ENCODE data around the gene WDHD1.
"Not testable (repeated sequence)": the region's sequence is repeated elsewhere in the genome, so short reads cannot be mapped to it uniquely, and the experiment has no call there.

Gene WDHD1

GRCh38 chr14:55026793-55027561, at the start of gene WDHD1, which contains the start of gene SOCS4:
Gene WDHD1 (minus strand): TSS chr14:55027099. CDS start chr14:55026787, 312 bp downstream.
Gene SOCS4 (plus strand): TSS chr14:55027236. CDS start chr14:55043042, 15,806 bp downstream.
- peak within 1 kb of the TSS; percentile 71 to 94 for H3K4me3 ChIP-seq (ENCODE audit: low read depth in 1 of 2, low read length in 2 of 2)
- H3K4me1 ChIP-seq (ENCODE audit: insufficient read depth, low read length), result peaks cover 19% of the 10 kb centered on the region
- H3K27ac ChIP-seq (ENCODE audit: low read depth, low read length), result peak within 1 kb of the TSS; percentile 54
- peak within 1 kb of the TSS; percentile 86 for H3K9ac ChIP-seq (ENCODE audit: low read length)
- H3K36me3 ChIP-seq (ENCODE audit: insufficient read depth, low read length), result no peaks in the 10 kb centered on the region
- H3K9me3 ChIP-seq (ENCODE audit: low read length), result no peaks in the 10 kb centered on the region
- H3K27me3 ChIP-seq (ENCODE audit: control insufficient read depth in 1 of 2, insufficient read depth in 2 of 2, low read length in 2 of 2), result no peaks in the 10 kb centered on the region

- no peak overlapping the region for H3K9ac ChIP-seq (ENCODE audit: low read length)
- H3K4me1 ChIP-seq (ENCODE audit: insufficient read depth, low read length), result peaks cover 27% of the 10 kb centered on the region
- H3K9me3 ChIP-seq (ENCODE audit: low read length), result no peaks in the 10 kb centered on the region
- no peak overlapping the region for H3K27ac ChIP-seq (ENCODE audit: low read depth, low read length)
- no peak overlapping the region for H3K4me3 ChIP-seq (ENCODE audit: low read depth in 1 of 2, low read length in 2 of 2)
- H3K36me3 ChIP-seq (ENCODE audit: insufficient read depth, low read length), result no peaks in the 10 kb centered on the region
- H3K27me3 ChIP-seq (ENCODE audit: control insufficient read depth in 1 of 2, insufficient read depth in 2 of 2, low read length in 2 of 2), result no peaks in the 10 kb centered on the region
Measured at GRCh38 chr14:55075628-55076175, 48.8 kb upstream of the WDHD1 start.

GRCh38 chr14:55074662-55075061, 47.8 kb upstream of the WDHD1 start:
- Histone ChIP-seq H3K27ac (ENCODE audit: low read depth, low read length) (no peak overlapping the region), H3K36me3 (ENCODE audit: insufficient read depth, low read length) (no peaks in the 10 kb centered on the region), H3K4me3 (ENCODE audit: low read depth in 1 of 2, low read length in 2 of 2) (no peak overlapping the region), H3K9me3 (ENCODE audit: low read length) (no peaks in the 10 kb centered on the region), H3K27me3 (ENCODE audit: control insufficient read depth in 1 of 2, insufficient read depth in 2 of 2, low read length in 2 of 2) (no peaks in the 10 kb centered on the region), H3K9ac (ENCODE audit: low read length) (no peak overlapping the region), H3K4me1 (ENCODE audit: insufficient read depth, low read length) (peaks cover 27% of the 10 kb centered on the region)

- peaks cover 27% of the 10 kb centered on the region for H3K4me1 ChIP-seq (ENCODE audit: insufficient read depth, low read length)
- no peak overlapping the region for H3K4me3 ChIP-seq (ENCODE audit: low read depth in 1 of 2, low read length in 2 of 2)
- no peak overlapping the region for H3K9ac ChIP-seq (ENCODE audit: low read length)
- no peaks in the 10 kb centered on the region for H3K27me3 ChIP-seq (ENCODE audit: control insufficient read depth in 1 of 2, insufficient read depth in 2 of 2, low read length in 2 of 2)
- no peak overlapping the region for H3K27ac ChIP-seq (ENCODE audit: low read depth, low read length)
- H3K9me3 ChIP-seq (ENCODE audit: low read length), result no peaks in the 10 kb centered on the region
- no peaks in the 10 kb centered on the region for H3K36me3 ChIP-seq (ENCODE audit: insufficient read depth, low read length)
Measured at GRCh38 chr14:55073856-55074255, 47.0 kb upstream of the WDHD1 start.

GRCh38 chr14:55071870-55072640, 45.2 kb upstream of the WDHD1 start:
- Histone ChIP-seq H3K9me3 (ENCODE audit: low read length) (no peaks in the 10 kb centered on the region), H3K27ac (ENCODE audit: low read depth, low read length) (peak overlapping the region; percentile 52), H3K4me3 (ENCODE audit: low read depth in 1 of 2, low read length in 2 of 2) (peak overlapping the region in 1 of 2 donors; percentile 24), H3K9ac (ENCODE audit: low read length) (peak overlapping the region; percentile 33), H3K4me1 (ENCODE audit: insufficient read depth, low read length) (peaks cover 27% of the 10 kb centered on the region), H3K27me3 (ENCODE audit: control insufficient read depth in 1 of 2, insufficient read depth in 2 of 2, low read length in 2 of 2) (no peaks in the 10 kb centered on the region), H3K36me3 (ENCODE audit: insufficient read depth, low read length) (no peaks in the 10 kb centered on the region)

GRCh38 chr14:55070981-55071411, 44.1 kb upstream of the WDHD1 start:
- no peak overlapping the region for H3K9ac ChIP-seq (ENCODE audit: low read length)
- H3K27ac ChIP-seq (ENCODE audit: low read depth, low read length), result no peak overlapping the region
- peaks cover 27% of the 10 kb centered on the region for H3K4me1 ChIP-seq (ENCODE audit: insufficient read depth, low read length)
- no peaks in the 10 kb centered on the region for H3K27me3 ChIP-seq (ENCODE audit: control insufficient read depth in 1 of 2, insufficient read depth in 2 of 2, low read length in 2 of 2)
- no peak overlapping the region for H3K4me3 ChIP-seq (ENCODE audit: low read depth in 1 of 2, low read length in 2 of 2)
- no peaks in the 10 kb centered on the region for H3K9me3 ChIP-seq (ENCODE audit: low read length)
- H3K36me3 ChIP-seq (ENCODE audit: insufficient read depth, low read length), result no peaks in the 10 kb centered on the region

- Histone ChIP-seq H3K4me3 (ENCODE audit: low read depth in 1 of 2, low read length in 2 of 2) (no peak overlapping the region), H3K9ac (ENCODE audit: low read length) (no peak overlapping the region), H3K9me3 (ENCODE audit: low read length) (no peaks in the 10 kb centered on the region), H3K4me1 (ENCODE audit: insufficient read depth, low read length) (peaks cover 33% of the 10 kb centered on the region), H3K27ac (ENCODE audit: low read depth, low read length) (no peak overlapping the region), H3K27me3 (ENCODE audit: control insufficient read depth in 1 of 2, insufficient read depth in 2 of 2, low read length in 2 of 2) (no peaks in the 10 kb centered on the region), H3K36me3 (ENCODE audit: insufficient read depth, low read length) (peaks cover 14% of the 10 kb centered on the region)
Measured at GRCh38 chr14:55066223-55066622, 39.3 kb upstream of the WDHD1 start.

- Histone ChIP-seq H3K4me3 (ENCODE audit: low read depth in 1 of 2, low read length in 2 of 2) (no peak overlapping the region), H3K36me3 (ENCODE audit: insufficient read depth, low read length) (peaks cover 14% of the 10 kb centered on the region), H3K27me3 (ENCODE audit: control insufficient read depth in 1 of 2, insufficient read depth in 2 of 2, low read length in 2 of 2) (no peaks in the 10 kb centered on the region), H3K9me3 (ENCODE audit: low read length) (no peaks in the 10 kb centered on the region), H3K9ac (ENCODE audit: low read length) (no peak overlapping the region), H3K27ac (ENCODE audit: low read depth, low read length) (no peak overlapping the region), H3K4me1 (ENCODE audit: insufficient read depth, low read length) (peaks cover 30% of the 10 kb centered on the region)
Measured at GRCh38 chr14:55065411-55065810, 38.5 kb upstream of the WDHD1 start.

- not testable (repeated sequence) for H3K9ac ChIP-seq (ENCODE audit: low read length); H3K27me3 ChIP-seq (ENCODE audit: control insufficient read depth in 1 of 2, insufficient read depth in 2 of 2, low read length in 2 of 2); H3K27ac ChIP-seq (ENCODE audit: low read depth, low read length); H3K4me3 ChIP-seq (ENCODE audit: low read depth in 1 of 2, low read length in 2 of 2); H3K9me3 ChIP-seq (ENCODE audit: low read length)
- Histone ChIP-seq H3K4me1 (ENCODE audit: insufficient read depth, low read length) (peaks cover 30% of the 10 kb centered on the region), H3K36me3 (ENCODE audit: insufficient read depth, low read length) (peaks cover 14% of the 10 kb centered on the region)
Measured at GRCh38 chr14:55064896-55065295, 38.0 kb upstream of the WDHD1 start.

- H3K36me3 ChIP-seq (ENCODE audit: insufficient read depth, low read length), result peaks cover 17% of the 10 kb centered on the region
Measured at GRCh38 chr14:55062517-55063351, 35.8 kb upstream of the WDHD1 start.

GRCh38 chr14:55059333-55059732, 32.4 kb upstream of the WDHD1 start:
- Histone ChIP-seq H3K4me1 (ENCODE audit: insufficient read depth, low read length) (peaks cover 19% of the 10 kb centered on the region), H3K27ac (ENCODE audit: low read depth, low read length) (no peak overlapping the region), H3K9ac (ENCODE audit: low read length) (no peak overlapping the region), H3K27me3 (ENCODE audit: control insufficient read depth in 1 of 2, insufficient read depth in 2 of 2, low read length in 2 of 2) (no peaks in the 10 kb centered on the region), H3K9me3 (ENCODE audit: low read length) (no peaks in the 10 kb centered on the region), H3K36me3 (ENCODE audit: insufficient read depth, low read length) (peaks cover 3% of the 10 kb centered on the region), H3K4me3 (ENCODE audit: low read depth in 1 of 2, low read length in 2 of 2) (no peak overlapping the region)

More at GRCh38 chr14:55062517-55063351, 35.8 kb upstream of the WDHD1 start:
- Histone ChIP-seq H3K27ac (ENCODE audit: low read depth, low read length) (no peak overlapping the region), H3K9me3 (ENCODE audit: low read length) (no peaks in the 10 kb centered on the region), H3K4me3 (ENCODE audit: low read depth in 1 of 2, low read length in 2 of 2) (no peak overlapping the region), H3K9ac (ENCODE audit: low read length) (no peak overlapping the region), H3K4me1 (ENCODE audit: insufficient read depth, low read length) (peaks cover 30% of the 10 kb centered on the region), H3K27me3 (ENCODE audit: control insufficient read depth in 1 of 2, insufficient read depth in 2 of 2, low read length in 2 of 2) (no peaks in the 10 kb centered on the region)
